Type B pancreatic cell (in vitro differentiated cells): ENCODE results near the gene EIF4G3. TPM values are rescaled to one million over a fixed set of nuclear protein-coding genes. Genes with fewer than 3 reads are reported as not detected.

Source experiments
- DNase-seq: peaks from one replicate; pipeline ENCODE4 v3.0.0; 2021; ENCODE audit warnings: mixed read lengths; ENCODE audit not compliant: unreplicated experiment; ENCODE audit errors: extremely low spot score
- H3K27ac Mint-ChIP-seq: 2 replicates; pipeline ENCODE4 v1.8.0; 2021; ENCODE audit warnings: mild to moderate bottlenecking, mixed read lengths
- H3K27me3 Mint-ChIP-seq: 2 replicates; pipeline ENCODE4 v1.8.0; 2021; ENCODE audit warnings: mixed read lengths
- H3K36me3 Mint-ChIP-seq: 2 replicates; pipeline ENCODE4 v1.8.0; 2021; ENCODE audit warnings: mixed read lengths
- H3K4me1 Mint-ChIP-seq: one replicate; pipeline ENCODE4 v1.8.0; 2021; ENCODE audit warnings: mixed read lengths; ENCODE audit not compliant: unreplicated experiment
- H3K4me3 Mint-ChIP-seq: 2 replicates; pipeline ENCODE4 v1.8.0; 2021; ENCODE audit warnings: mild to moderate bottlenecking, mixed read lengths
- H3K9me3 Mint-ChIP-seq: 2 replicates; pipeline ENCODE4 v1.8.0; 2021; ENCODE audit warnings: mixed read lengths
- CTCF ChIP-seq: fragments of 200-600 bp; sonication (generic); conservative IDR thresholded peaks from 2 replicates; pipeline ENCODE4 v1.5.0; 2021; ENCODE audit warnings: antibody characterized with exemption, mild to moderate bottlenecking
- total RNA-seq: library from RNA; stranded (reverse); gene quantifications from 2 replicates; pipeline ENCODE4 v1.2.1, GENCODE V29; 2021; ENCODE audit warnings: low replicate concordance

EIF4G3 gene
- total RNA-seq, 1 donor from 2014 or later: 71.5 TPM

- Mint-ChIP-seq H3K9me3 (no peaks in the 10 kb centered on the region), H3K27me3 (no peaks in the 10 kb centered on the region), H3K4me3 (peak overlapping the region; percentile 98), H3K27ac (peak overlapping the region; percentile 98), H3K36me3 (no peaks in the 10 kb centered on the region), H3K4me1 (peaks cover 12% of the 10 kb centered on the region)
- no peak for TF ChIP-seq CTCF
- no peak for DNase-seq
Observed at GRCh38 chr1:20787840-20788795, 388.6 kb downstream of the EIF4G3 start.

- peak; percentile 87 for DNase-seq
- Mint-ChIP-seq H3K36me3 (no peaks in the 10 kb centered on the region), H3K27ac (peak within 1 kb of the TSS; percentile 98), H3K27me3 (no peaks in the 10 kb centered on the region), H3K4me1 (peaks cover 12% of the 10 kb centered on the region), H3K4me3 (peak within 1 kb of the TSS; percentile 100), H3K9me3 (no peaks in the 10 kb centered on the region)
- TF ChIP-seq CTCF: no peak
Observed at GRCh38 chr1:20787029-20787839, 389.5 kb downstream of the EIF4G3 start, which contains the start of gene HP1BP3. TSS of gene HP1BP3 (minus strand) at chr1:20787307. CDS start at chr1:20780440, 6,867 bp downstream.

- H3K4me1 Mint-ChIP-seq: peaks cover 12% of the 10 kb centered on the region
- H3K9me3 Mint-ChIP-seq: no peaks in the 10 kb centered on the region
- H3K36me3 Mint-ChIP-seq: no peaks in the 10 kb centered on the region
- no peak for TF ChIP-seq CTCF
- peak overlapping the region; percentile 89 for H3K27ac Mint-ChIP-seq
- H3K4me3 Mint-ChIP-seq: peak overlapping the region; percentile 100
- no peaks in the 10 kb centered on the region for H3K27me3 Mint-ChIP-seq
- peak; percentile 98 for DNase-seq
Observed at GRCh38 chr1:20786253-20787028, 390.3 kb downstream of the EIF4G3 start.

- Mint-ChIP-seq H3K27ac (peak overlapping the region; percentile 89), H3K4me3 (peak overlapping the region; percentile 100), H3K27me3 (no peaks in the 10 kb centered on the region), H3K36me3 (peaks cover 4% of the 10 kb centered on the region), H3K4me1 (peaks cover 17% of the 10 kb centered on the region), H3K9me3 (no peaks in the 10 kb centered on the region)
- TF ChIP-seq CTCF: no peak
- no peak for DNase-seq
Observed at GRCh38 chr1:20785907-20786252, 390.8 kb downstream of the EIF4G3 start.

GRCh38 chr1:20775700-20776099 is 401.0 kb downstream of the EIF4G3 start:
- H3K4me1 Mint-ChIP-seq: peaks cover under 1% of the 10 kb centered on the region
- no peak for DNase-seq
- no peaks in the 10 kb centered on the region for H3K27me3 Mint-ChIP-seq
- no peaks in the 10 kb centered on the region for H3K9me3 Mint-ChIP-seq
- TF ChIP-seq CTCF: no peak
- peaks cover 32% of the 10 kb centered on the region for H3K36me3 Mint-ChIP-seq
- no peak overlapping the region for H3K27ac Mint-ChIP-seq
- no peak overlapping the region for H3K4me3 Mint-ChIP-seq
